Measurements from ENCODE around the gene PCDHGA1.

Gene PCDHGA1

DNA sequence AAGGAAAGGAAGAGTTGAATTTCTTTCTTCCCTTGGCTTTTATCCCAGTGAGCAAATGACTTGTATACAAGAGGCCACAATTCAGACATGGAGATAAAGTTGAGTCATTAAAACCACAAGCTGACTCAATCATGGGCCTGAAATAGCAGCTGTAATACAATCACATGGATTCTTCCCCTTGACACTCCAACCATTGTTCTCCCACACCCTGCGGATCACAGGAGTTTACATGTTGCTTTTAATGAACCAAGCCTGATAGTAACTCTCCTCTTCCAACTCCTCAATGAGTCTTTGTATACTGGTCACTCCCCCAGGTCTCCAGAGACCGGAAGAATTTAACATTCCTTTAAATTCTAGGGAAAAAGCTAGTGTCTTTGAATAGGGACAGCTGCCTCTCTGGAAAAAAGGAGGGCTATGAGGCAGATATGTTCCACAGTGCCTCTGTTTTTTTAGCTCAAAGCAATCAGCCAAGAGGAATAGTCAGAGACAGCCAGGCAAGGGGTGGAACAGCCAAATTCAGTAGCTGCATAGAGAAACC is 191.0 kb downstream of the PCDHGA1 start:
- H3K36me3 ChIP-seq (ENCODE audit: control insufficient read depth in 1 of 2, insufficient read depth in 2 of 2, low read length in 2 of 2) = peaks cover 12 to 28% of the 10 kb centered on the region in 2 experiments
- H3K9me3 ChIP-seq (ENCODE audit: insufficient read depth, low read depth, low read length) = no peaks in the 10 kb centered on the region
- H2BK5ac ChIP-seq (ENCODE audit: low read depth, low read length, poor library complexity) = peak overlapping the region; percentile 81
- H3K23ac ChIP-seq (ENCODE audit: low read length) = no peak overlapping the region
- H2AK5ac ChIP-seq (ENCODE audit: low read length) = no peak overlapping the region
- no peak overlapping the region for H4K12ac ChIP-seq (ENCODE audit: low read depth, low read length)
- no peak overlapping the region for H3K14ac ChIP-seq (ENCODE audit: low read length)
- no peak overlapping the region for H4K8ac ChIP-seq (ENCODE audit: low read depth, low read length)
- no peak overlapping the region for H3K4me2 ChIP-seq (ENCODE audit: low read length)
- peaks cover 33 to 52% of the 10 kb centered on the region in 2 experiments for H3K4me1 ChIP-seq (ENCODE audit: control insufficient read depth in 1 of 2, insufficient read depth in 2 of 2, low read length in 2 of 2)
- H3K79me2 ChIP-seq (ENCODE audit: control insufficient read depth, insufficient read depth, low read length, poor library complexity) = peaks cover 6% of the 10 kb centered on the region
- H4K91ac ChIP-seq (ENCODE audit: low read depth, low read length) = peak overlapping the region; percentile 39
- WGBS (ENCODE audit: extremely low coverage, insufficient coverage, insufficient read length) = no CpG with 5 or more reads among the region's 2 CpGs
- no peak overlapping the region for H3K4me3 ChIP-seq (ENCODE audit: low read depth, low read length)
- DNase-seq = peak; percentile 48 to 72
- no peaks in the 10 kb centered on the region for H3K27me3 ChIP-seq (ENCODE audit: insufficient read depth, low read length)
- H3K27ac ChIP-seq (ENCODE audit: low read depth, low read length) = peak overlapping the region; percentile 94
- no peak overlapping the region for H3K4ac ChIP-seq (ENCODE audit: low read depth, low read length)
- no peak overlapping the region for H3K18ac ChIP-seq (ENCODE audit: low read length)
- H2BK12ac ChIP-seq (ENCODE audit: low read length) = no peak overlapping the region
- H2BK120ac ChIP-seq (ENCODE audit: insufficient read depth, low read length, poor library complexity) = peak overlapping the region; percentile 47
- H2AFZ ChIP-seq (ENCODE audit: insufficient read depth, low read length, poor library complexity) = no peak overlapping the region
- no peak overlapping the region for H3K9ac ChIP-seq (ENCODE audit: low read length)
- H3K79me1 ChIP-seq (ENCODE audit: low read length) = peaks cover 53% of the 10 kb centered on the region

DNA sequence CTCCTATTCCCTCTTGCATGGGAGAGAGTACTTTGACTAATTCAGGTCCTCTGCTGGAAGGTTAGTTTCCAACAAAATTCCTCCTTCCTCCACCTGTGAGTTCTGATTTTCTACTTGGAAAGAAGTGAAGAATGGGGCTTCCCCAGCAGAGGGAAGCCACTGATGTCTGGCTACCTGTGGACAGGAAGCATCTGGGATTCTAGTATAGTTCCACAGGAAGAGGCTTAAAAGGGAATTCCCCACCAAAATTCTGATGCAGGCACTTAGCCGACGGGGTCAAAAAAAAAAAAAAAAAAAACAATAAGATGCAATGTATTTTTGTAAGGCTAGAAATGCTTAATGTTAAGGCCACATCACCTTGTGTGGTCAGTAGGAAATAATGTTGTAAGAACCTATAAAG is 192.0 kb downstream of the PCDHGA1 start:
- Histone ChIP-seq H3K23ac (ENCODE audit: low read length) (no peak overlapping the region), H3K4me1 (ENCODE audit: control insufficient read depth in 1 of 2, insufficient read depth in 2 of 2, low read length in 2 of 2) (peaks cover 25 to 42% of the 10 kb centered on the region in 2 experiments), H3K79me1 (ENCODE audit: low read length) (peaks cover 44% of the 10 kb centered on the region), H3K14ac (ENCODE audit: low read length) (no peak overlapping the region), H3K4me3 (ENCODE audit: low read depth, low read length) (no peak overlapping the region), H3K9me3 (ENCODE audit: insufficient read depth, low read depth, low read length) (no peaks in the 10 kb centered on the region), H2AK5ac (ENCODE audit: low read length) (no peak overlapping the region), H4K91ac (ENCODE audit: low read depth, low read length) (no peak overlapping the region), H2BK5ac (ENCODE audit: low read depth, low read length, poor library complexity) (peak overlapping the region; percentile 51), H4K8ac (ENCODE audit: low read depth, low read length) (no peak overlapping the region), H3K9ac (ENCODE audit: low read length) (no peak overlapping the region), H2BK120ac (ENCODE audit: insufficient read depth, low read length, poor library complexity) (no peak overlapping the region), H2AFZ (ENCODE audit: insufficient read depth, low read length, poor library complexity) (no peak overlapping the region), H3K27me3 (ENCODE audit: insufficient read depth, low read length) (no peaks in the 10 kb centered on the region), H3K27ac (ENCODE audit: low read depth, low read length) (peak overlapping the region; percentile 94), H3K79me2 (ENCODE audit: control insufficient read depth, insufficient read depth, low read length, poor library complexity) (peaks cover 6% of the 10 kb centered on the region), H3K18ac (ENCODE audit: low read length) (no peak overlapping the region), H3K4me2 (ENCODE audit: low read length) (no peak overlapping the region), H3K36me3 (ENCODE audit: control insufficient read depth in 1 of 2, insufficient read depth in 2 of 2, low read length in 2 of 2) (peaks cover 19 to 29% of the 10 kb centered on the region in 2 experiments), H4K12ac (ENCODE audit: low read depth, low read length) (no peak overlapping the region), H3K4ac (ENCODE audit: low read depth, low read length) (no peak overlapping the region), H2BK12ac (ENCODE audit: low read length) (no peak overlapping the region)
- no peak for DNase-seq
- no CpG with 5 or more reads among the region's 2 CpGs for WGBS (ENCODE audit: extremely low coverage, insufficient coverage, insufficient read length)

DNA sequence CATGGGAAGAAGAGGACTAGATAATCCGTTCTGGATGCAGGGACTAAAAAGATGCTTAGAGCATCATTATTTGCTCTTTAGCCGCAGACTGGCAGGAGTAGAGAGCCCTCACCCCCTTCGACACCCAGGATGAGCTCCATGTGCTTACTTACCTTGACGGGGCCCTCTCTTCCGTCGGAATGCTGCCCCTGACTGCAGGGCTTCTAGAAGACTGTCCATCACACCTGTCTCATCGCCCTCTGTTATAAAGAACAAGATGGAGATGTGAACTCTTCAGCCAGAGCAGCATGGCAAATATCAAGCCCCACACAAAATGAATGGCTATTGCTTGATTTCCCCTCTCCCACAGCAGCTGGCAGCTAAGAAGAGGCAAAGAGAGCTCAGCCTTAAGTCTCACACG is 193.7 kb downstream of the PCDHGA1 start:
- H3K23ac ChIP-seq (ENCODE audit: low read length) = no peak overlapping the region
- no peak overlapping the region for H3K4me2 ChIP-seq (ENCODE audit: low read length)
- peak overlapping the region; percentile 48 for H2BK120ac ChIP-seq (ENCODE audit: insufficient read depth, low read length, poor library complexity)
- peak overlapping the region; percentile 68 for H3K4ac ChIP-seq (ENCODE audit: low read depth, low read length)
- peak overlapping the region; percentile 55 for H2AK5ac ChIP-seq (ENCODE audit: low read length)
- no peak overlapping the region for H3K9ac ChIP-seq (ENCODE audit: low read length)
- H3K27ac ChIP-seq (ENCODE audit: low read depth, low read length) = no peak overlapping the region
- no CpG with 5 or more reads among the region's 8 CpGs for WGBS (ENCODE audit: extremely low coverage, insufficient coverage, insufficient read length)
- H3K14ac ChIP-seq (ENCODE audit: low read length) = peak overlapping the region; percentile 61
- no peaks in the 10 kb centered on the region for H3K27me3 ChIP-seq (ENCODE audit: insufficient read depth, low read length)
- no peak overlapping the region for H3K4me3 ChIP-seq (ENCODE audit: low read depth, low read length)
- H3K79me2 ChIP-seq (ENCODE audit: control insufficient read depth, insufficient read depth, low read length, poor library complexity) = peaks cover 2% of the 10 kb centered on the region
- H3K79me1 ChIP-seq (ENCODE audit: low read length) = peaks cover 31% of the 10 kb centered on the region
- H2BK12ac ChIP-seq (ENCODE audit: low read length) = peak overlapping the region; percentile 92
- peaks cover 11 to 29% of the 10 kb centered on the region in 2 experiments for H3K4me1 ChIP-seq (ENCODE audit: control insufficient read depth in 1 of 2, insufficient read depth in 2 of 2, low read length in 2 of 2)
- peak overlapping the region; percentile 36 for H3K18ac ChIP-seq (ENCODE audit: low read length)
- H2AFZ ChIP-seq (ENCODE audit: insufficient read depth, low read length, poor library complexity) = no peak overlapping the region
- peaks cover 25 to 38% of the 10 kb centered on the region in 2 experiments for H3K36me3 ChIP-seq (ENCODE audit: control insufficient read depth in 1 of 2, insufficient read depth in 2 of 2, low read length in 2 of 2)
- H4K8ac ChIP-seq (ENCODE audit: low read depth, low read length) = peak overlapping the region; percentile 46
- no peak overlapping the region for H4K12ac ChIP-seq (ENCODE audit: low read depth, low read length)
- H2BK5ac ChIP-seq (ENCODE audit: low read depth, low read length, poor library complexity) = peak overlapping the region; percentile 64
- H4K91ac ChIP-seq (ENCODE audit: low read depth, low read length) = peak overlapping the region; percentile 77
- no peak for DNase-seq
- no peaks in the 10 kb centered on the region for H3K9me3 ChIP-seq (ENCODE audit: insufficient read depth, low read depth, low read length)

DNA sequence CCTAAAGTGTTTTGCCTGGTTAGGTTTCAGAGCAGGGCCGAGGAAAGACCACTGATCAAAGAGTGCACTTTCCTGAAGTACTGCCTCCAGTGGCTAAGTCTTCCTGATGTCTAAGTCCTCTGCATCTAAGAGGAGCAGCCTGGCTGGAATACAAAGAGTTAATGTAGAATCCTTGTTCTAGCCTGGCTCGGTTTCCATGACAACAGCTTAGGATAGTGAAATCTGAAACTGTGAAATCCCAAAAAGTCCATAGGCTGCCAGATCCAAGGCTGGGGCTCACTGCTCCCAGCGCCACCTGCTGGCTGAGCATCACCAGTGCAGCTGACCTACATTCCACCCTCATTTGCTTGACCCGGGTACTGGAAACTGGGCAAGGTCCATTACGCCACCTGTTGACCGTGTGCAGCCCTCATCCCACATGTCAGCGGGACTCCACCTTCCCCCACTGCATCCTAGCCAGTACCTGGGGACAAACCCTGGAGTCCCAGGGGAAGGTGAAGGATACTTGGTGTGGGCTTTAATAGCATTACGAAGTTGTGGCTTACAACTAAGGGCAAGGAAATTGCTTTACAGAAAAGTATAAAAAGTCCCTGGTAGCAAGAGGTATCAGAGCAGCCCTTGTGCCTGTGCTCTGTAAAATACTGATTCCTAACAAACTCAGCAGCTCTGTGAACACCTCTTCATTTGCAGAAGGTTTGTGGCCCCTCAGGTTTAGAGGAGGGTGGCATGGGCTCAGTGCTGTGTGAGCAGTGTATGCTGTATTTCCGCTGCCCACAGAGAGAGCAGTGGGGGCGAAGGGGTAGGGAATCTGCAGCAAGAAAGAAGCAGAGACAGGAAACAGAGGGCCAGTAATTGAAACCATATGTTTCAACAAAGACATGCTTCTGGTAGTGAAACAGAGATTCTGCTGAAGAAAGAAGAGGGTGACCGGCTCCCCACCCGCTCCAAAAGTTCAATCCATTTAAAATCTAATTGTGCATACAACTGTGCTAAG is 194.6 kb downstream of the PCDHGA1 start:
- H3K27ac ChIP-seq (ENCODE audit: low read depth, low read length) = peak overlapping the region; percentile 58
- H3K79me2 ChIP-seq (ENCODE audit: control insufficient read depth, insufficient read depth, low read length, poor library complexity) = peaks cover 2% of the 10 kb centered on the region
- H4K12ac ChIP-seq (ENCODE audit: low read depth, low read length) = no peak overlapping the region
- no peak overlapping the region for H3K9ac ChIP-seq (ENCODE audit: low read length)
- H2AK5ac ChIP-seq (ENCODE audit: low read length) = peak overlapping the region; percentile 76
- H3K4me3 ChIP-seq (ENCODE audit: low read depth, low read length) = no peak overlapping the region
- peak overlapping the region; percentile 49 for H3K4ac ChIP-seq (ENCODE audit: low read depth, low read length)
- peak overlapping the region; percentile 21 for H2BK120ac ChIP-seq (ENCODE audit: insufficient read depth, low read length, poor library complexity)
- no peak overlapping the region for H3K23ac ChIP-seq (ENCODE audit: low read length)
- H3K36me3 ChIP-seq (ENCODE audit: control insufficient read depth in 1 of 2, insufficient read depth in 2 of 2, low read length in 2 of 2) = peaks cover 31 to 44% of the 10 kb centered on the region in 2 experiments
- H3K9me3 ChIP-seq (ENCODE audit: insufficient read depth, low read depth, low read length) = no peaks in the 10 kb centered on the region
- peak overlapping the region; percentile 84 for H2BK5ac ChIP-seq (ENCODE audit: low read depth, low read length, poor library complexity)
- H2AFZ ChIP-seq (ENCODE audit: insufficient read depth, low read length, poor library complexity) = peak overlapping the region; percentile 48
- DNase-seq = peak; percentile 92 to 96
- no peaks in the 10 kb centered on the region for H3K27me3 ChIP-seq (ENCODE audit: insufficient read depth, low read length)
- H3K4me1 ChIP-seq (ENCODE audit: control insufficient read depth in 1 of 2, insufficient read depth in 2 of 2, low read length in 2 of 2) = peaks cover 14 to 26% of the 10 kb centered on the region in 2 experiments
- peak overlapping the region; percentile 67 for H2BK12ac ChIP-seq (ENCODE audit: low read length)
- H3K18ac ChIP-seq (ENCODE audit: low read length) = no peak overlapping the region
- H3K4me2 ChIP-seq (ENCODE audit: low read length) = no peak overlapping the region
- H3K79me1 ChIP-seq (ENCODE audit: low read length) = peaks cover 25% of the 10 kb centered on the region
- peak overlapping the region; percentile 66 for H4K8ac ChIP-seq (ENCODE audit: low read depth, low read length)
- H4K91ac ChIP-seq (ENCODE audit: low read depth, low read length) = peak overlapping the region; percentile 77
- H3K14ac ChIP-seq (ENCODE audit: low read length) = peak overlapping the region; percentile 72
- no CpG with 5 or more reads among the region's 12 CpGs for WGBS (ENCODE audit: extremely low coverage, insufficient coverage, insufficient read length)

Measured in trophoblast cell (in vitro differentiated cells and primary cell).